Measurements from ENCODE around the gene LHFPL6. TPM values are rescaled to one million over a fixed set of nuclear protein-coding genes. Genes with fewer than 3 reads are reported as not detected.

The LHFPL6 gene
- total RNA-seq, 2 donors from 2014 or later = 0.36 to 0.81 TPM

Other genes with a start within 250 kb of the LHFPL6 start
- gene COG6, start 52.5 kb upstream of the LHFPL6 start, total RNA-seq = 10 to 100 TPM; 24.0 to 40.8 TPM

Measured in natural killer cell treated with Interleukin-12 subunit alpha and Interleukin-12 subunit beta and Interleukin-15 and Interleukin-18, amount 100 ng/mL, for 72 hours (primary cell).